Activated naive CD4-positive, alpha-beta T cell treated with anti-CD3 and anti-CD28 coated beads, Interleukin-2, amount 10 ng/mL, durations not matched to agents 7 days and 5 days (primary cell): ENCODE results near the gene NUPR1.
A peak's percentile ranks its signal among the peaks of the same experiment; 100 is the strongest.
"Not testable (repeated sequence)": the region's sequence is repeated elsewhere in the genome, so short reads cannot be mapped to it uniquely, and the experiment has no call there.

Experiments
- CTCF ChIA-PET: fragments of 350-600 bp; sonication (Branson Sonifier 250); formaldehyde crosslinking; loops from one replicate; lab custom pipeline; 2021; ENCODE audit warnings: antibody characterized with exemption; lab: Charles Lee
- DNase-seq: peaks from one replicate; pipeline ENCODE4 v3.0.0-alpha.2; 2020
- H3K27ac Mint-ChIP-seq: one replicate; pipeline ENCODE4 v1.8.0; 2021; ENCODE audit warnings: mild to moderate bottlenecking, moderate library complexity, mixed read lengths
- H3K27me3 Mint-ChIP-seq: one replicate; pipeline ENCODE4 v1.8.0; 2021; ENCODE audit warnings: mild to moderate bottlenecking, mixed read lengths
- H3K36me3 Mint-ChIP-seq: one replicate; pipeline ENCODE4 v1.8.0; 2021; ENCODE audit warnings: mixed read lengths
- H3K4me1 Mint-ChIP-seq: one replicate; pipeline ENCODE4 v1.8.0; 2021; ENCODE audit warnings: mixed read lengths
- H3K4me3 Mint-ChIP-seq: one replicate; pipeline ENCODE4 v1.8.0; 2021; ENCODE audit warnings: mild to moderate bottlenecking, moderate library complexity, mixed read lengths
- H3K9me3 Mint-ChIP-seq: one replicate; pipeline ENCODE4 v1.8.0; 2021; ENCODE audit warnings: mixed read lengths

NUPR1 gene

GRCh38 chr16:28502290-28502689 is 36.5 kb downstream of the NUPR1 start:
- CTCF ChIA-PET: no interaction called here
- H3K36me3 Mint-ChIP-seq: peaks cover 13% of the 10 kb centered on the region
- no peak overlapping the region for H3K4me3 Mint-ChIP-seq
- peaks cover 18% of the 10 kb centered on the region for H3K4me1 Mint-ChIP-seq
- H3K27ac Mint-ChIP-seq: no peak overlapping the region
- H3K9me3 Mint-ChIP-seq: no peaks in the 10 kb centered on the region
- DNase-seq: no peak
- H3K27me3 Mint-ChIP-seq: peaks cover 42% of the 10 kb centered on the region

DNA sequence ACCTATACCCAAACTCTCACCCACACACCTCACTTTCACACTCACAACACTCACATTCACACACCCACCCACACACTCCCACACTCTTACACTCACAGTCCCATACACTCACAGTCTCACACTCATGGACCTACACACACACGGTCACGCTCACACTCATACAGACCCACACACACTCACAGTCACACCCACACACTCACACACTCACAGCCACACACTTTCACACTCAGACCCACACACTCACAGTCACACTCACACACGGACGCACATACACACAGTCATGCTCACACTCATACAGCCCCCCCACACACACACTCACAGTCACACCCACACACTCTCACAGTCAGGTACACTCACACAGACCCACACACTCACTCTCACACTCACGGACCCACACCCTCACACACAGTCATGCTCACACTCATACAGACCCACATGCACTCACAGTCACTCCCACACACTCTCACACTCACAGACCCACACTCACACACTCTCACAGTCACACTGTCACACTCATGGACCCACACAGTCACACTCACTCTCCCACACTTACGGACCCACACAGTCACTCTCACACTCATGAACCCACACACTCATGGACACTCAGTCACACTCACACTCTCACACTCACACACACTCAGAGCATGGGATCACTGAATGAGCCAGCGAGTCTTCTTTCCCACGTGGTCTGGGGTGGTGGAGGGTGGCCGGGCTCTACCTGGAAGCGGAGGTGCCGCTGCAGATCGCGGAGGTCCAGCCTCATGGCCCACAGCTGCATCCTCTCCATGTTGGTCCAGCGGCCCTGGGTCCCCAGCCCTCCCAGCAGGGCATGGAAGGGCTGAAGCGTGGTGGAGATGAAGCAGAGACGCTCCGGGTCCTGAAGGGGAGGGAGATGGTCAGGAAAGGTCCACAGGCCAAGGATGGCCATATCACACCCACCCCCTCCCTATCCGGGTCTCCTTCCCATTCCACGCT is 37.2 kb downstream of the NUPR1 start:
- Mint-ChIP-seq H3K4me1 (peaks cover 22% of the 10 kb centered on the region), H3K27ac (no peak overlapping the region)
- CTCF ChIA-PET: no interaction called here

GRCh38 chr16:28500476-28501180 is 38.1 kb downstream of the NUPR1 start:
- H3K4me1 Mint-ChIP-seq: peaks cover 28% of the 10 kb centered on the region
- H3K4me3 Mint-ChIP-seq, H3K9me3 Mint-ChIP-seq, H3K27ac Mint-ChIP-seq, CTCF ChIA-PET, DNase-seq: not testable (repeated sequence)
- H3K36me3 Mint-ChIP-seq: peaks cover 27% of the 10 kb centered on the region
- peaks cover 26% of the 10 kb centered on the region for H3K27me3 Mint-ChIP-seq

More for the DNA sequence above, 37.2 kb downstream of the NUPR1 start:
- Mint-ChIP-seq H3K9me3 (no peaks in the 10 kb centered on the region), H3K36me3 (peaks cover 21% of the 10 kb centered on the region), H3K27me3 (peaks cover 35% of the 10 kb centered on the region), H3K4me3 (no peak overlapping the region)
- no peak for DNase-seq

DNA sequence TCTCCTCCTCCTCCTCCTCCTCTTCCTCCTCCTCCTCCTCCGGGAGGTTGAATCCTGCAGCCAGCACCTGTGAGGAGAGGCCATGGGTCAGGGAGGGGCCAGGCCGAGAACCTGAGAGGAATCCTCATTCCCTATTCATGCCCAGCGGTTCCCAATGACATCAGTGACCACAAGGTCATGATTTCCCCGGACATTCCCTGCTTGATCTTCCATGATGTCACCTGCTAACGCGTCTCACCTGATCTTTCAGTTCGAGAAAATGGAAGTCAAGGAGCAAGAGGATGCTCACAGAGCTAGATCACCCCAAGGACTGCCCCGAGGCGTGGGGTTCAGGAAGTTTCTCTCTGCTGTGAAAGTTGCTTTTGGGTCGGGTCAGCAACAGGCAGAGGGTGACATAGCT is 38.9 kb downstream of the NUPR1 start:
- no peak for DNase-seq
- no peak overlapping the region for H3K4me3 Mint-ChIP-seq
- peaks cover 33% of the 10 kb centered on the region for H3K36me3 Mint-ChIP-seq
- no peaks in the 10 kb centered on the region for H3K9me3 Mint-ChIP-seq
- peaks cover 36% of the 10 kb centered on the region for H3K4me1 Mint-ChIP-seq
- H3K27ac Mint-ChIP-seq: peak overlapping the region; percentile 19
- H3K27me3 Mint-ChIP-seq: peaks cover 18% of the 10 kb centered on the region
- CTCF ChIA-PET: interaction anchor here (1.2 kb wide), 1 partner anchor 17 kb away, joined by 3 read pairs; no protein-coding TSS in a partner anchor

DNA sequence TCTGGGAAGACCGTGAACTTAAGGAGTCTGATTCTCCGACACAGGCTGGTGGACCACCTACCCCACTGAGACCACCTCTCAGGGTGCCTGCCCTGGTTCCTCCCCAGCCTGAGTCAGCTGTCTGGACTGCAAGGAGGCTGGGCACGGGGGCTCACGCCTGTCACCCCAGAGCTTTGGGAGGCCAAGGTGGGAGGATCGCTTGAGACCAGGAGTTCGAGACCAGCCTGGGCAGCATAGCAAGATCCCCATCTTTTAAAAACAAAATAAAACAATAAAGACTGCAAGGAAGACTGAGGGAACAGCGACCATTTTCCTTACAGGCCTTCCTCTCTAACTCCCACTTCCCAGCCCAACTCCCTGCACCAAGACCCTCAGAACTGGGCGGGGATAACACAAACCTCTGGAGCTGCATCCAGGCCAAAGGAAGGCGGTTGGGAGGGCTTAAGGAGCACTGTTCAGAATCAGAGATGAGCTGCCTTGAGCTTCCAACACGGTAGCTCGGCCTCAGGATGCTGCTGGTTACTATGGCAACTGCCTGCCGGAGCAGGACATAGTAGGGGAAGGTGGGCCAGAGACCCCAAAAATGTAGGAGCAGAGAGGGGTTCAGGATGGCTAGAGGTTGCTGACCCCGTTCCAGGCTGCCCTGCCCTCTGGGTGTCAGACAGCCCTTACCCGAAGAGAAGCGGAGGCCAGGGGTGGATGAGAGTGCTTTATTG is 40.0 kb downstream of the NUPR1 start:
- Mint-ChIP-seq H3K36me3 (peaks cover 36% of the 10 kb centered on the region), H3K27ac (no peak overlapping the region), H3K27me3 (peaks cover 8% of the 10 kb centered on the region), H3K4me1 (peaks cover 46% of the 10 kb centered on the region), H3K4me3 (no peak overlapping the region), H3K9me3 (no peaks in the 10 kb centered on the region)
- DNase-seq: no peak
- CTCF ChIA-PET: interaction anchor here (1.2 kb wide), 1 partner anchor 18 kb away, joined by 3 read pairs; no protein-coding TSS in a partner anchor

DNA sequence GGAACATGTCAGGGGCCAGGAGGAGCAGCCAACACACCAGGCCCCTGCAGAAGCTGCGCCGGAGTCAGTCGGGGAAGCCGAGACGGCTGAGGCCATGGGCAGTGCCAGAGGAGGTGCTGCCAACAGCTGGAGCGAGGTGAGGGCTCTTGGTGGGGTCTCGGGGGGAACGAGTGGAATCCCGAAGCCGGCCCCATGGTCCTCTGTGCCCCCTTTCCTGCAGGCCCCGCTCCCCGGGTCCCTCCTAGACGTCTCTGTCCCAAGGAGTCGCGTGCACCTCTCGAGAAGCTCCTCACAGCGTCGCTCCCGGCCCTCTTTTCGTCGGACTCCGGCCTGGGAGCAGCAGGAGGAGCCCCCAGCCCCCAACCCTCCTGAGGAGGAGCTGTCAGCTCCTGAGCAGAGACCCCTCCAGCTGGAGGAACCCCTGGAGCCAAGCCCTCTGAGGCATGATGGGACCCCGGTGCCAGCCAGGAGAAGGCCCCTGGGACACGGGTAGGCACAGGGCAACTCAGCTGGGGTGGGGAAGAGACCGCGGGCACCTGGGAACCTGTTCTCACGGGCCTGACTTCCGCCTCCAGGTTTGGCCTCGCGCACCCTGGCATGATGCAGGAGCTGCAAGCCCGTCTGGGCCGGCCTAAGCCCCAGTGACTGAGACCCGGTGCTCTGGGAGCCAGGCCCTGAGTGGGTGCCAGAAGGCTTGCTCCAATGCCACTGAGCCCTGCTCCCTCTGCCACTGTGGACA is 40.7 kb downstream of the NUPR1 start:
- Mint-ChIP-seq H3K9me3 (no peaks in the 10 kb centered on the region), H3K27me3 (no peaks in the 10 kb centered on the region), H3K27ac (peak overlapping the region; percentile 77), H3K36me3 (peaks cover 36% of the 10 kb centered on the region), H3K4me1 (peaks cover 54% of the 10 kb centered on the region), H3K4me3 (no peak overlapping the region)
- no peak for DNase-seq
- CTCF ChIA-PET: interaction anchor here (1.3 kb wide), 1 partner anchor 9 kb away, joined by 3 read pairs; no protein-coding TSS in a partner anchor

- no peak for DNase-seq
- Mint-ChIP-seq H3K4me1 (peaks cover 58% of the 10 kb centered on the region), H3K9me3 (no peaks in the 10 kb centered on the region), H3K27me3 (no peaks in the 10 kb centered on the region), H3K36me3 (peaks cover 36% of the 10 kb centered on the region), H3K27ac (peak overlapping the region; percentile 77), H3K4me3 (peak overlapping the region; percentile 10)
- CTCF ChIA-PET: interaction anchor here (1.3 kb wide), 1 partner anchor 9 kb away, joined by 3 read pairs; no protein-coding TSS in a partner anchor
These were observed 41.4 kb downstream of the NUPR1 start for GRCh38 chr16:28497386-28497785.

GRCh38 chr16:28496844-28497243 is 41.9 kb downstream of the NUPR1 start:
- peaks cover 38% of the 10 kb centered on the region for H3K36me3 Mint-ChIP-seq
- H3K27me3 Mint-ChIP-seq: peaks cover 3% of the 10 kb centered on the region
- H3K4me1 Mint-ChIP-seq: peaks cover 63% of the 10 kb centered on the region
- peak overlapping the region; percentile 100 for H3K27ac Mint-ChIP-seq
- H3K9me3 Mint-ChIP-seq: no peaks in the 10 kb centered on the region
- no peak overlapping the region for H3K4me3 Mint-ChIP-seq
- CTCF ChIA-PET: interaction anchor here (1.3 kb wide), 1 partner anchor 8 kb away, joined by 3 read pairs; no protein-coding TSS in a partner anchor
- DNase-seq: no peak

DNA sequence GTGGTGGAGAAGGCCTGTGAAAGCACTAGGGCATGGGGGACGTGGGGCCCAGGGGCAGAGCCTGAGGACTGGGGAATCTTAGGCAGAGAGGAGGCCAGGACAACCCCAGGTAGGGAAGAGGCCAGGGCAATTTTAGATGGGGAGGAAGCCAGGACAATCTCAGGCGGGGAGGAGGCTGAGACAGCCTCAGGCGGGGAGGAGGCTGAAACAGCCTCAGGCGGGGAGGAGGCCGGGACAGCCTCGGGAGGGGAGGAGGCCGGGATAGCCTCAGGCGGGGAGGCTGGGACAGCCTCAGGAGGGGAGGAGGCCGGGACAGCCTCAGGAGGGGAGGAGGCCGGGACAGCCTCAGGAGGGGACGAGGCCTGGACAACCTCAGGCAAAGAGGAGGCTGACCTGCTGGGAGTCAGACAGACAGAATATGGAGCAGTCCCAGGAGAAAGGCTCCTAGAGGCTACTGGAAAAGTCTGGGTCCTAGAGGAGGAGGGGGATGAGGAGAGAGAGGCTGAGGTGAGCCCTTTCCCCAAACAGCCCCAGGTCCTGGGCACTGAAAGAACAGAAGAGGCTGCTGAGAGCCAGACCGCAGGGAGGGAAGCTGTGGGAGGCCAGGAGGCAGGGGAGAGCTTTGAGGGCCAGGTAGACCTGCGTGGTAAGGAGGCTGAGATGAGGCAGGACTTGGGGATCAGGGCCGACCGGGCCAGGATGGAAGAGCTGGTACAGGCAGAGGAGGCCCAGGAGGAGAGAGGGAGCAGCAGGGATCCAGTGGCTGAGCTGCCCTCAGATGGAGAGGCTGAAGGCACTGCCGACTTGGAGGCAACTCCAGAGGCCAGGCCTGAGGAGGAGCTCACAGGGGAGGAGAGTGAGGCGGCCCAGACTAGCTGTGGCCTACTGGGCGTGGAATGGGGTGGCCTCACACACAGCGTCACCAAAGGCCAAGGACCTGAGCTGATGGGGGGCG is 42.7 kb downstream of the NUPR1 start:
- Mint-ChIP-seq H3K4me3 (peak overlapping the region; percentile 91), H3K9me3 (no peaks in the 10 kb centered on the region), H3K4me1 (peaks cover 68% of the 10 kb centered on the region), H3K27me3 (peaks cover 3% of the 10 kb centered on the region), H3K36me3 (peaks cover 42% of the 10 kb centered on the region), H3K27ac (peak overlapping the region; percentile 100)
- CTCF ChIA-PET: interaction anchor here (1.3 kb wide), 1 partner anchor 7 kb away, joined by 3 read pairs; no protein-coding TSS in a partner anchor
- DNase-seq: no peak

GRCh38 chr16:28495098-28495793 is 43.5 kb downstream of the NUPR1 start:
- H3K4me3 Mint-ChIP-seq: peak overlapping the region; percentile 91
- H3K27ac Mint-ChIP-seq: peak overlapping the region; percentile 100
- CTCF ChIA-PET: interaction anchor here (1.3 kb wide), 1 partner anchor 29 kb away, joined by 4 read pairs; no protein-coding TSS in a partner anchor
- H3K4me1 Mint-ChIP-seq: peaks cover 66% of the 10 kb centered on the region
- peak; percentile 25 for DNase-seq
- no peaks in the 10 kb centered on the region for H3K9me3 Mint-ChIP-seq
- H3K27me3 Mint-ChIP-seq: peaks cover 3% of the 10 kb centered on the region
- H3K36me3 Mint-ChIP-seq: peaks cover 40% of the 10 kb centered on the region

- peak; percentile 92 for DNase-seq
- Mint-ChIP-seq H3K9me3 (no peaks in the 10 kb centered on the region), H3K4me3 (peak within 1 kb of the TSS; percentile 91), H3K27me3 (peaks cover 3% of the 10 kb centered on the region), H3K36me3 (peaks cover 39% of the 10 kb centered on the region), H3K4me1 (peaks cover 67% of the 10 kb centered on the region), H3K27ac (peak within 1 kb of the TSS; percentile 100)
- CTCF ChIA-PET: interaction anchor here (1.1 to 1.3 kb wide), 3 partner anchors 9 to 30 kb away, joined by 3 to 4 read pairs (median 4); no protein-coding TSS in a partner anchor
These were observed 44.5 kb downstream of the NUPR1 start, which contains the start of gene APOBR for GRCh38 chr16:28494121-28494851. Gene APOBR, plus strand, starts transcription at chr16:28494643. Its CDS starts 39 bp downstream, at chr16:28494682.
